Measurements from ENCODE around the gene SSBP2. TPM values are rescaled to one million over a fixed set of nuclear protein-coding genes. Genes with fewer than 3 reads are reported as not detected.
A peak's percentile ranks its signal among the peaks of the same experiment; 100 is the strongest.

Gene SSBP2
- total RNA-seq, 1 donor from 2014 or later: 149 TPM

- TF ChIP-seq, protein P1, sequence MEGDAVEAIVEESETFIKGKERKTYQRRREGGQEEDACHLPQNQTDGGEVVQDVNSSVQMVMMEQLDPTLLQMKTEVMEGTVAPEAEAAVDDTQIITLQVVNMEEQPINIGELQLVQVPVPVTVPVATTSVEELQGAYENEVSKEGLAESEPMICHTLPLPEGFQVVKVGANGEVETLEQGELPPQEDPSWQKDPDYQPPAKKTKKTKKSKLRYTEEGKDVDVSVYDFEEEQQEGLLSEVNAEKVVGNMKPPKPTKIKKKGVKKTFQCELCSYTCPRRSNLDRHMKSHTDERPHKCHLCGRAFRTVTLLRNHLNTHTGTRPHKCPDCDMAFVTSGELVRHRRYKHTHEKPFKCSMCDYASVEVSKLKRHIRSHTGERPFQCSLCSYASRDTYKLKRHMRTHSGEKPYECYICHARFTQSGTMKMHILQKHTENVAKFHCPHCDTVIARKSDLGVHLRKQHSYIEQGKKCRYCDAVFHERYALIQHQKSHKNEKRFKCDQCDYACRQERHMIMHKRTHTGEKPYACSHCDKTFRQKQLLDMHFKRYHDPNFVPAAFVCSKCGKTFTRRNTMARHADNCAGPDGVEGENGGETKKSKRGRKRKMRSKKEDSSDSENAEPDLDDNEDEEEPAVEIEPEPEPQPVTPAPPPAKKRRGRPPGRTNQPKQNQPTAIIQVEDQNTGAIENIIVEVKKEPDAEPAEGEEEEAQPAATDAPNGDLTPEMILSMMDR (IDR thresholded peaks at IDR 0.05; ENCODE audit: unreplicated experiment): no peak
Observed at GRCh38 chr5:81520769-81521168, 230.1 kb downstream of the SSBP2 start.

DNA sequence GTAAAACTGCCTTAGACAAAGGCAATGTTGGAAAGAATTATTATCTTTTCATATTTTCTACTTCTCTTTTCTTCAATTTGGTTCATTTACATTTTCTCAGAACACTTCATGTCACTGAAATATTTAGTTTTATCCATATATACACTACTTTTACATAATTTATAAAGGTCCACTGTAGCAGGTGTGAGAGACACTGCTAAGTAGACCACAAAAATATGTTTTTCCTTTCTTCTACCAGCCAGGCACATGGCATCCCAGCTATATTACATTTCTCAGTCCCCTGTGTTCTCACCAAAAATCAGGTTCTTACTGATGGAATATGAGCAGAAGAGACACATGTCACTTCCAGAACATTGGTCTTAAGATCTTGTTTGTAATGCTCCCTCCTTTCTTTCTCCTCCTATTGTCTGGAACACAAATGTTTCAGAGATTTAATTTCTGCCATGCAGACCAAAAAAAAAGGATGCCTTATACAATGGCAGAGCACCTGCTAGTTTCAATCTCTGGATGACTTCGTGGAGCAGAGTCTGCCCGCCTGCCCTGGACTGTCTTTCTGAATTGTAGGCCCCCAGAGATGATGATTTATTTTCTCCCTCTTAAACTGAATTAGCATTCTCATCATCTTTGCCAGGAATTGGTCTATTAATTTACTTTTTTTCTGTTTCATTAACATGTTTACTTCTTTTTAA is 231.5 kb downstream of the SSBP2 start:
- Mint-ChIP-seq H3K9me3 (ENCODE audit: unreplicated experiment) (no peaks in the 10 kb centered on the region), H3K27ac (ENCODE audit: unreplicated experiment) (no peak overlapping the region), H3K4me1 (ENCODE audit: unreplicated experiment) (peaks cover 5% of the 10 kb centered on the region), H3K4me3 (ENCODE audit: unreplicated experiment) (no peak overlapping the region), H3K36me3 (ENCODE audit: low read depth, unreplicated experiment) (no peaks in the 10 kb centered on the region), H3K27me3 (ENCODE audit: unreplicated experiment) (no peaks in the 10 kb centered on the region)
- DNase-seq (ENCODE audit: low spot score): no peak
- TF ChIP-seq, protein P1 (IDR thresholded peaks at IDR 0.05; ENCODE audit: unreplicated experiment): no peak

More at GRCh38 chr5:81520769-81521168, 230.1 kb downstream of the SSBP2 start:
- Mint-ChIP-seq H3K27ac (ENCODE audit: unreplicated experiment) (no peak overlapping the region), H3K4me1 (ENCODE audit: unreplicated experiment) (peaks cover 20% of the 10 kb centered on the region), H3K9me3 (ENCODE audit: unreplicated experiment) (no peaks in the 10 kb centered on the region), H3K27me3 (ENCODE audit: unreplicated experiment) (peaks cover 3% of the 10 kb centered on the region), H3K4me3 (ENCODE audit: unreplicated experiment) (no peak overlapping the region), H3K36me3 (ENCODE audit: low read depth, unreplicated experiment) (no peaks in the 10 kb centered on the region)
- DNase-seq (ENCODE audit: low spot score): no peak

DNA sequence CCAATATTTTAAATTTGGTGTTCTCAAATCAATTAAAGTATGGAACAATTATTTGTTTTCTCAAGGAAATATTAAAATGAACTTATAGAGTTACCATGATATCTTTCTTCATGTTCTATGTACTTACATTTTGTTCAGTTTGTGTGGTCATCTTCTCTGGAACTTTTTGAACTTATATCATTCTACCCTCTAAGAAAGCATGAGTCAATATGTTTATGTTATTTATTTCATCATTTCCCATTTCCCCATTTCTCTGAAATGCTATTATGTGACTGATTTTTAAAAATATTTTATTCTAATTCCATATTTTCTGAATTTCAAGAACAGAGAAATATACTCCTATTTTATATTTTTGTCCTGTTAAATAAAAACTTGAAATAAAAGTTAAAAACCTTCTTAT is 233.4 kb downstream of the SSBP2 start:
- no peak overlapping the region for H3K27ac Mint-ChIP-seq (ENCODE audit: unreplicated experiment)
- H3K9me3 Mint-ChIP-seq (ENCODE audit: unreplicated experiment): no peaks in the 10 kb centered on the region
- TF ChIP-seq, protein P1 (IDR thresholded peaks at IDR 0.05; ENCODE audit: unreplicated experiment): no peak
- no peak overlapping the region for H3K4me3 Mint-ChIP-seq (ENCODE audit: unreplicated experiment)
- H3K36me3 Mint-ChIP-seq (ENCODE audit: low read depth, unreplicated experiment): no peaks in the 10 kb centered on the region
- no peaks in the 10 kb centered on the region for H3K4me1 Mint-ChIP-seq (ENCODE audit: unreplicated experiment)
- no peak for DNase-seq (ENCODE audit: low spot score)
- H3K27me3 Mint-ChIP-seq (ENCODE audit: unreplicated experiment): no peaks in the 10 kb centered on the region

GRCh38 chr5:81516091-81516490 is 234.8 kb downstream of the SSBP2 start:
- Mint-ChIP-seq H3K4me3 (ENCODE audit: unreplicated experiment) (no peak overlapping the region), H3K27ac (ENCODE audit: unreplicated experiment) (no peak overlapping the region), H3K27me3 (ENCODE audit: unreplicated experiment) (no peaks in the 10 kb centered on the region), H3K9me3 (ENCODE audit: unreplicated experiment) (no peaks in the 10 kb centered on the region), H3K4me1 (ENCODE audit: unreplicated experiment) (no peaks in the 10 kb centered on the region), H3K36me3 (ENCODE audit: low read depth, unreplicated experiment) (no peaks in the 10 kb centered on the region)
- TF ChIP-seq, protein P1 (IDR thresholded peaks at IDR 0.05; ENCODE audit: unreplicated experiment): no peak
- DNase-seq (ENCODE audit: low spot score): no peak

DNA sequence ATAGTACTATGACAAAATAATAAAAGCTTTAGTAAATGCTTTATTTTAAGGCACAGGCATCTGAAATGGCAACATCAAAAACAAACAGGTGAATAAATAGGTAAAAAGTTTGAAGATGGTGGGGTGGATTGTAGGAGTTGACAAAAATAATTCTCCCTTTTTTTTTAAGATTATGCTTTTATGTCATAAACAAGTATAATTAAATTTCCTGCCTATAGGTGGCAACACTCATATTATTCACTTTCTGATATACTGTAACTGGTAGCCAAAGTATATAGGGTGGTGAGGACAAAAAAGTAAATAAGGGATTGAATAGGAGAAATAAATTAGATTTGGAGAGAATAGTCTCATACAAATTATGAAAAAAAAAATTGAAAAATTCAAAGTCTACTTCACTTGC is 236.9 kb downstream of the SSBP2 start:
- Mint-ChIP-seq H3K4me3 (ENCODE audit: unreplicated experiment) (no peak overlapping the region), H3K36me3 (ENCODE audit: low read depth, unreplicated experiment) (no peaks in the 10 kb centered on the region), H3K4me1 (ENCODE audit: unreplicated experiment) (no peaks in the 10 kb centered on the region), H3K27ac (ENCODE audit: unreplicated experiment) (no peak overlapping the region), H3K27me3 (ENCODE audit: unreplicated experiment) (no peaks in the 10 kb centered on the region), H3K9me3 (ENCODE audit: unreplicated experiment) (no peaks in the 10 kb centered on the region)
- DNase-seq (ENCODE audit: low spot score): no peak
- TF ChIP-seq, protein P1 (IDR thresholded peaks at IDR 0.05; ENCODE audit: unreplicated experiment): peak; percentile 38

All from endothelial cell (in vitro differentiated cells).